OCI-M2 (cell line): Measurements from ENCODE around the gene BDH2.

ENCODE experiments used
- DNase-seq: peaks from one replicate; lab custom pipeline; 2025; ENCODE audit not compliant: unreplicated experiment; lab: John Stamatoyannopoulos, UW

Gene BDH2

DNA sequence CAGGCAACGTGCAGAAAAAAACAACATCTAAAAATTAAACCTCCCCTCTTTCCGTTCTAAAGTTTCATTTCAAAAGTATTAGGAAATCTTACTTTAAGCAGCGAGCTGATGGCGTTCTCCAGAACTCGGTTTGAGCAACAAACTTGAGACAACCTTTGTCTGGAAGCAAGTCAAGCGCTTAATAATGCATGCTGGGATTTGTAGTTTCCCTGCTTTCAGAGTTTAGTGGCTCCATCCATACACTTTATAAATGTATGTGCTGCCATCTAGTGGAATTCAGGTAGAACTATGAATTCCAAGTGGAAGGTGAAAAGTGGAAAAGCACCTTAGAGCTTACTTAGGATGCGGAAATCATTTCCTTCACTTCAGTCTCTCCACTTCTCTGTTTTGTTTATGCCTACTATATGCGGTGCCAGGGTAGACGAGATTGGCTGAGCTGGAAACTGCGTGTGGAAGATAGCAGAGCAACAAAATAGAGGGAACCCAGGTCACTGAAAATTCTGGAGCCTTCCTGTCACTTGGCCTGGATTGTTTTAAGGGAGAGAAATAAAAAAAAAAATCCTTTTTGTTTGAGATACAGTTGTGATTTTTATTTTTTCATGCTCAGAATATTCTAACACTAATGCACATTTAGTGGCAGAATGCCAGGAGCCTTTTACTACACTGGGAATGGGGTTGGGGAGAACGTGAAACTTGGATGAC lies at the start of gene BDH2:
Gene BDH2, minus strand, starts transcription at position 144 of the 702 bp plus-strand sequence. CDS start 3,580 bp downstream, outside the sequence.
- DNase-seq: no peak

DNA sequence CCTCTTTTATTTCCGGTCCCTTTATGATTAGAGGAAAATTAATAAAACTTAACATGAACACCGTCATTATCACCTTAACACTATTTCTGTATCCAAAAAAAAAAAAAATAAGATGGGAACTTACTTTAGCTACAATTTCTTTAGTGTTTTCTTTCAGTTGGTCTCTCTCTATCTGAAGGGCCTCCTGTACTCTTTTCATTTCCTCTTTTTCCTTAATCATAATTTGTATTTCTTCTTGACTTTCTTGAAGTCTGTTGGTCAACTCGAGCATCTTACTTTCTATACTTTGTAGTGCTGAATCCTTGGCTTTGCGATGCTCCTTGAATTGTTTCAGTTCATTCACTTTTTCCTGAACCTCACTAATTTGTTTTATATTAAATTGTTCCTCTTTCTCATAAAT lies 45.3 kb upstream of the BDH2 start:
- no peak for DNase-seq

DNA sequence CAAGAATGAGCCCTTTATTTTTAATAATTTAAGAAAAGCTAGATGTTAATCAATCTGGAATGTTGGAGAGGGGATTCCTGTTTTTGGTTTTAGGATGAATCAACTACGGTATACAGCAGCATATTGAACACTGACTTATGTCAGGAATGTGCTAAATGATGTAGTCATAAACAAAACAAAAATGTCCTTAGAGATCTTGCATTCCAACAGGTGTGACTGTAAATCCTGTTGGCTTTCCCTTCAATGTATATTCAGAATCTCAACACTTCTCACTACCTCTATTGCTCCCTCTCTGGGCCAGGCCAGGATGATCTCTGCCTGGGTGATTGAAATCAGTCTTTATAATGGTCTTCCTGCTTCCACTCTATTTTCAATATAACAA lies 37.8 kb upstream of the BDH2 start:
- DNase-seq: no peak

DNA sequence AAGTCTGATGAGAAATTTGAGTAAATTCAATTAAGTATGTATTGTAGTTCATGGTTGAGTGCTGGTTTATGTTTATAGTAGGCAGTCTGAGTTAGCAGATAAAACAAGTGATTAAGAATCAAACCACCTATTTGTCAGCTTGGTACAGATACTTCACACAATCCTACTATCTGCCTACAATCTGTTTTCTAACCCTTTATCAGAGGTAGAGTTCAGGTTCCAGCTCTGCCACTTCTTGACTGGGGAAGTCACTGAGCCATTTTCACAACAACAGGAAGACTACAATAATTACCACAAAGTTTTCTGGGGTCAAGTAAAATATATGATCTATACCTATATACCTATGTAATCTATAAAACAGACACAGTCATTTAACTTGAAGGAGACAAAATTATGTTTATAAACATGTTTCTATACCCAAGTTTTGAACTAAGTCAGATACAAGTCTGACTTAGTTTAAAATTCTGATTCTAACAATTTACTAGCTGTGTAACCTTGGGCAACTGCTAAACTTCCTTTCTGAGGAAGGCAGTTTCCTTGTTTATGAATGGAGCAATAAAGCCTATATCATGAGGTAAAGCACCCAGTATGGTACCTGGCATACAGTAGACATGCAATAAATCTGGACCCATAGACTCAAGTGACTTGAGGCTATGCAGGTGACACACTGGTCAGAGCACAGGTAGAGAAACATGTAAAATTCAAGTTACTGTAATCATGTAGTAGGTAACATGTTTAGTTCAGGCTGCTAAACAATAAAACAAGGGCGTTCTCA lies 37.2 kb upstream of the BDH2 start:
- no peak for DNase-seq

DNA sequence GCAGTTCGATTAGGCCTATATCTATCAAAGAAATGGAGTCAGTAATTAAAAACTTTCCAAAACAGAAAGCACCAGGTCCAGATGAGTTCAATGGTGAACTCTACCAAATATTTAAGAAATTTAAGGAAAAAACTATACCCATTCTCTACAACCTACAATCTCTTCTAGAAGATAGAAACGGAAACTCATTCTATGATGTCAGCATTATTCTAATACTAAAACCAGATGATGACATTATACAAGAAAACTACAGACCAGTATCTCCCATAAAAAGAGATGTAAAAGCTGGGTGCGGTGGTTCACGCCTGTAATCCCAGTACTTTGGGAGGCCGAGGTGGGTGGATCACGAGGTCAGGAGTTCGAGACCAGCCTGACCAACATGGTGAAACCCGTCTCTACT lies 29.5 kb upstream of the BDH2 start:
- no peak for DNase-seq

DNA sequence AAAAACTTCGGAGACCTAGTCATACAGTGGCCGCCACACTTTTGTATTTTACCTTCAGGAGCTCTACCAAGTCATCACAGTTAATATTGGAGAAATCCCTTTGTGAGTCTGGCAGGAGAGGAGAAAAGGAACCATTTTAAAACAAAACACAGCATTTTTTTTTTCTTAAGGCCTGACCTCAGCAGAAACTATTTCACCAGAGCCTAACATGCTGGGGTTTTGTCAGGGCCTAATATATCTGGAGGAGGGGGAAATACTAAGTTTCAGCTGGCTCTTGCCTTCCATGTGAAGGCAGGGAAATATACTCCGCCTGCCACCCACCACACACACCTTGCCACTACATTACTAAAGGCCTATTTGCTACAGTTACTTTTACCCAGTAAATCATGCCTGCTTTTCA lies 26.5 kb upstream of the BDH2 start:
- DNase-seq: no peak

DNA sequence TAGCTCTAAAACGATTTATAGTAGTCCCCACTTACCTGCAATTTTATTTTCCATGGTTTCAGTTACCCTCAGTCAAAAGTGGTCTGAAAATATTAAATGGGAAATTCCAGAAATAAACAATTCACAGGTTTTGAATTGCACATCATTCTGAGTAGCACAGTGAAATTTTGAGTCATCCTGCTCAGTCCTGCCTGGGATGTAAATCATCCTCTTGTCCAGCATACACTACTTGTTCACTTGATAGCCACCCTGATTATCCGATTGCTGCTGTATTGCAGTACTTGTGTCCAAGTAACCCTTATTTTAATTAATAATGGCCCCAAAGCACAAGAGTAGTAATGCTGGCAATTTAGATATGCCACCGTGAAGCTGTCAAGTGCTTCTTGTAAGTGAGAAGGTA lies 23.5 kb upstream of the BDH2 start:
- no peak for DNase-seq

DNA sequence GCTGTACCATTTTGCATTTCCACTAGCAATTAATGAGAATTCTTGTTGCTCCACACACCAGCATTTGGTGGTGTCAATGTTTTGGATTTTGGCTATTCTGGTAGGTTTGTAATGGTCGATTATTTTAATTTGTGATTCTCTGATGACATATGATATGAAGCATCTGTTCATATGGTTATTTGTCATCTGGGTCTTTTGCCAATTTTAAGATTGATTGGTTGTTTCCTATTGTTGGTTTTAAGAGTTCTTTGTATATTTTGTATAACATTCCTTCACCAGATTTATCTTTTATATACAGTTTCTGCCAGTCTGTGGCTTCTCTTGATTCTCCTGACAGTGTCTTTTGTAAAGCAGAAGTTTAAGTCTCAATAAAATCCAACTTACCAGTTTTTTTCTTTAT lies 18.5 kb upstream of the BDH2 start:
- DNase-seq: no peak

DNA sequence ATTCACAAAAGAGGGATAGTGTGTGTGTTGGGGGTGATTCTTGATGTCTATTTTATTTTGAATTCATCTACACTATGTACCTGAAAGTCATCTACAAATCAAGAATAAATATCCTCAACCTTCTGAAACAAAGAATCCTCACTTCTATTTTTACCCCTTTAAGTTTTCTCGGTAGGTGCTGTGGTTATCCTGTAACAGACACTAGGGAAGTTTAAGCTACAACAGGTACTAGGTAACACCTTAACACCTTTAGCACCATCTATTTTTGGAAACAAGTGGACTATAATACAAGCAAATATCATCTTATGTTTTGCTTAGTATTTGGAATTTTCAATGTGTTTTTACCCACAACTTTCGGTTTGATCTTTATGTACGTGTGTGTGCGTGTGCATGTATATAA lies 12.0 kb upstream of the BDH2 start:
- no peak for DNase-seq

DNA sequence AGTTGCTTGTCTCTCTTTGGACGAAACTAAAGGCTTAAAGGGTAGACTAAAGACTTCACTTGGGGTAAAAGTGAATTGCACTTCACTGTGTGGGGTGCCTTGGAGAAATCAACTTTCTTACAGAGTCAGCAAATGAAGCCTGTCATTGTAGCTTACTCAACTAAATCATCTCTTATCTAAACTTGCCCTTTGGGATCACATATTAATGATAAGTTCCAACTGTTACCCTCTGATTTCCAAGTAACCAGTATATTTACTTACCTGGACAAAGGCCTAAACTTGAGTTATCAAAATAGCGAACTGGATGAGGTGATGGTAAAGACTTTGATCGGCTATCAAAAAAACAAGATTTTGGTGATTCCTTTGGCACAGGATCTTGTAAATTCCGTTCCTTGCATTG lies 8.9 kb upstream of the BDH2 start:
- DNase-seq: no peak

DNA sequence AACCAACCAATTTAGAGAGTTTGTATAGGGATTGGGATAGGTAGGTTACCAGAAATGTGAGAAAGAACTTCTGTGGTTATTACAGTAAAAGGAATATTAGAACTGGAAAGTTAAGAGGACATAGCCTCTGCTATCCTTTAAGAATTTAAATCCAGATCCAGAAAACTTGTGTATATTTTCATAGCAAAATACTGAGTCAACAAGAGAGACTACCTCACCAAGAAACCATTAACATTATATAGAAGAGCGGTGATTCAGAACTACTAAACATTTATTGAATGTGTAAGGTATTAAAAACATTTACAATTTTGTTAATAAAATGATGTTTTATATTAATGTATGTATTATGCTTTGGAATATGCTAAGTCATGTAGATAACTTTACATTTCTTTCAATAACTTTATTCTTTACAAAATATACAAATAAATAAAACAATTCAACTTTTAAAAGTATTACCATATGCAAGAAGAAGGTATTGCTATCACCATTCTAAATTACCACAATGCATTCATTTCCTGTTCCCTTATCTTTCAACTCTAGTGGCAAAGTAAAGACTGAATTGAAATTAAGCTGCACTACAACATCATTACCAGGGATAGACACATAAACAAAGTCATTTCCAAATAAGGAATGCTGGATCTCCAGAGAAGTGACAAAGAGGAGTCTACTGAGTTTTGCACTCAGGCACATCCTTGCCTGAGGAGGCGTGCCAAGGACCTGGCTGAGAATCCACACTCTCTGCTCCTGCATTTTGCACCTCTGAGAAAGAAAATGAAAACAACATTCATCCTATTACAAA lies 6.1 kb upstream of the BDH2 start:
- no peak for DNase-seq

DNA sequence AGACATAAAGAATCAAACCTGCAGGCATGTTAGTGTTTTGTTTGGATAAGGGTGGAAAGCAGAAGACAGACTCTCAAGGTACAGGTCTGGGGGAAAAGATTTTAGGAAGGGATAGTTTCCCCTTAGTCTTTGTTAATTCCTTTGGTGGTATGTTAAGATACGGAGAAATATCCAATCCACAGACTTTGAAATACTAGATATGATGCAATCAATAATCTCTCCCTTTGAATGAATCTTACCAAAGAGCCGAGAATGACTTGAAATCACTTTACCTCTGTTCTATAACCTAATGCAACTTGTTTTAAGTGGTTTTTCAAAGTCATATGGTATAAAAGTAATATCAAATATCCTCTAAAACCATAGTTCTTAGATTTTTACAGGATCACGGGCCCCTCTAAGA lies 5.3 kb upstream of the BDH2 start:
- no peak for DNase-seq

DNA sequence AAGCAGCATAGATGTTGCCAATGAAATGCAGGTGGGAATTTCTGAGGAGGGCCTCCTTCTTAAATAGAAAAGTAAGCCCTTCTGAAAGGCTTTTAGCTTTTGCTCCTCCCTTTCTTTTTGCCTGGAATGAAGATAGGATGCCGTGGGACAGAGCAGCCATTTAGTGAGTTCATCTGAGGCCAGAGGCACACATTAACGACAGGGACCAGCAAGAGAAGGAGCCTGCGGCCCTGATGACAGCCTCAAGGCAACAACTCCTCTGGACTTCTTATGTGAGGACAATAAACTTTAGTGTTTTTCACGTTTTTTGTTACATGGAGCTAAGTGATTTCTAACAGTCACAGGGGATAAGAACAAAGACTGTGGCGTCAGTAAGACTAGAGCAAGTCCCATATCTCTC lies 1.1 kb upstream of the BDH2 start:
- DNase-seq: no peak

DNA sequence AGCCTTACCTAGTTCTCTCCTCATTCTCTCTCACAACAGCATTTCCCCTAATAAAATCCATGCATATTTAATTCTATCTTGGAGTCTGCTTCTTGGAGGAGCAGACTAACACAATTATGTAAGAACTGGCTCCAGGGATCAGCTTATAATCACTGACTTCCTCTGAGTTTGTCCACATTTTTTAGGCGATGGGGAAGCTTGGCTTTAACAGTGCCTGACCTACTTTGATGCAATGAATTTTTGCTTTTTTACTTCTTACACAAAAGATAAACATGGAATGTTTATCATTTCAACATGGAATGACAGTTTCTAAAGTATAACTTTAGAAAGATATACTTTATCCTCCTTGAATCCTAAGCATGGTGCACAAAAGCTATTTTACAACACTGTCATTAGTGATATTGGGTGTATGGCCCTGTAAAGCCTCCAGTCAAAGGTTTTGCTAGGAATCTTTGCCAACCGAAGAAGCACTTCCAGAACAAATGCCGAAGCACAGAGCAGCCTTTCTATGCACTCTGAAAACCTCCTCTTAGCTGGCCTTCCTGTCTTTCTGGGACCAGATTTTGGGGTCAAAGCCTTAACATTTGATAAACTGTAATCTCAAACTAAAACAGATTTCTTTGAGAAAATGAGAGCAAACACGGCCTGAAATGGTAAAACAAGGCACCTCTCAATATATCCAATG lies 736 bp downstream of the BDH2 start:
- no peak for DNase-seq

DNA sequence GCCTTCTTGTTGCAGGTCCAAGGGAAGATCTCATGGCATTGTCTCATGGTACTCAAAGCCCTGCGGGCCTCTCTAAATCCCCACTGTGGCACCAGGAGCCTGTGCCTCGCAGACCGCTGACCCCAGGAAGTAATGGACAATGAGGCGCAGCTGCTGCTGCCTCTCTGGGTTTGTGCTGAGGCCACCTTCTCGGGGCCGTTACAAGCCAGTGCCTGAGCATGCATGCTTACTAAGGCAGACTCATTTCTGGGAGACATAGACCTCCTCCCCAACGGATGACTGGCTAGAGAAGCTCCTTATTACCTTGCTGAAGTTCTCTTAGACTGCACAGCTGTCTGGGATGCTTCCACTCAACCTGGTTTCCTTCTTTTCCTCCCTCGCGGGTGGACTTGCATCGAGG lies 1.3 kb downstream of the BDH2 start:
- no peak for DNase-seq

DNA sequence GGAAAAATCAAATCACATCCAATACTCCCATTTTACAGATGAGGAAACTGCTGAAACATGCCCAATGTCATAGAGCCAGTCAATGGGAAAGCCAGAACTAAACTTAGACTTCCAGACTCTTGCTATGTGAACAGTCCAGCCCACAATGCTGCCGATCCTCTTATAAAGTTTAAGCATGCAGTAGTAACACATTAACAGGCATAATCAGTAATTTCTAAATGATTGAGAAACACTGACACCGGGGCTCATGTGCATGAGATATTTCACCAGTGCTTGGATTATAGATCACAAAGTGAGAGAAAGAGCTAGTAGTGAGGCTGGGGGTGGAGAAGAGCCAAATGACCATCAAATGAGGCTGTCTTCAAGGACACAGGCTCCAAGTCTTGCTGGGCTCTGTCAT lies 2.5 kb downstream of the BDH2 start:
- DNase-seq: no peak

DNA sequence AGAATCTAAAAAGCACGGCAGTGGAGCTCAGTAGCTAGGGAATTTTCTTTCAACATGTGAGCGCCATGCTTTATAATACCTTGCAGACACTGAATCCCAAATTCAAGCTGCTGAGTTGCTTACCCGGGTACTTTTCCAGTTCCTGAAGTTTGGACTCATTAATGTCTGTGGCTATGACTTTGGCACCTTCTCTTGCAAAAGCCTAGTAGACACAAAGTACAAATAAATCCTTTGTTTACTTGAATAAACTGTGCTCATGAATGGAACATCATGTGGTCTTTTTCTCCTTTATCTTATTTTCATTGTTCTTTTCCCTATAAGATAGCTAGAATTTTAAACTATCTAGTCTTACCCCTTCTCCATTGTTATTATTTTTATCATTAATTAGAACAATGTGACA lies 4.6 kb downstream of the BDH2 start:
- no peak for DNase-seq

DNA sequence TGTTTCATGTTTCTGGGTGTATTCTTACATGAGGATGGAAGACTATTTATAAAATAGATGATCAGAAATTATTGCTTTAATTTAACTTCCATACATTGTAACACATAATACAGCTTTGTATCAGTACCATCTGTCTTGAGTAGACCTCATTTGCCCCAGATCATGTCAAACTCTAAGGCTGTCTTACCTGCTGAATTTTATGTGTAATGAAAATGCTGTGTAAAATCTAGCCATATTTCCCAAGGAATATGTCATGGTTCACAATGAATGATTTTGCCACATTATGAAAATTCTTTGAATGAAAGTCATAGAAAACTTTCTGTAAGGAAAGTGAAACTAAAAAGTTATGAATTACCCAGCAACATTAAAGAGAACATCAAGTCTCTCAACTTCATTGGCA lies 7.4 kb downstream of the BDH2 start:
- DNase-seq: no peak

DNA sequence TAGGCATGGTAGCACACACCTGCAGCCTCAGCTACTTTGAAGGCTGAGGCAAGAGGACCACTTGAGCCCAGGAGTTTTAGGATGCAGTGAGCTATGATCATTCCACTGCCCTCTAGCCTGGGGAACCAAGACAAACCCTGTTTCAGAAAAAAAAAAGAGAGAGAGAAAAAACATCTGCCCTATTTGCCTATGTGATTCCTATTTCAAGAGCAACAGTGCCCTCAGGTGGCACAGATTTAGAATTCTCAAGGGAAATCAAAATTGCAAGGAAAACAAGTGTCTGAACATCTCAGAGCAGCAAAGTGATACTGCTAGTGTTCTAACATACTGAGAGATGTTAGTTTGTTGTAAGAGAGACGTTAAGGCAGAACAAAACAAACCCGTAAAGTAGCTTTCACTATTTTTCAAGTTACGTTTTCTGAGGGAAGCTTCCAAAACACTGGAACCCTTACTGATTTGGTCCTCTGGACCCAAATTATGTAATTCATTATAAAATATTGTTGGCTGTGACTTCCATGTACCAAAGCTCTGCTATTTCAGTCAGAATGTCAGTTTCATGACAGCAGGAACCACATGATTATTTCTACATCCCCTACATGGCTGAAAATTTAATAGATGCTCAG lies 7.9 kb downstream of the BDH2 start:
- no peak for DNase-seq

DNA sequence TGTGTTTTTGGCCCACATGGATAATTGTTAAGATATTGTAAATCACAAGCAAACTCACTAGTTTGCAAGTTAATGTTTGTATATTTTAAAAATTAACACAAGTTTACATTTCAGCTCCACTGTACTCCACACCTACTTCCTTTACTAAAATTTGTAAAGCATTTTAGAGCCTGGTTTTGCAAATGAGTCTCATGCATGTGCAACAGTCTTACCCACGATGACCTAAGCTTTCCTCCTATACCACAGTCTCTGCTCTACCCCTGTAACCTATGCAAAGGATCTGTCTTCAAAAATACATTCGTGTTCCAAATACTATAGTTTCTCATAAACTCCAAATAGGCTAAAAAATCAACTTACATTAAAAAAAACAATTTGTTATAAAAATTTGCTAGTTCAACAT lies 10.2 kb downstream of the BDH2 start:
- DNase-seq: no peak

DNA sequence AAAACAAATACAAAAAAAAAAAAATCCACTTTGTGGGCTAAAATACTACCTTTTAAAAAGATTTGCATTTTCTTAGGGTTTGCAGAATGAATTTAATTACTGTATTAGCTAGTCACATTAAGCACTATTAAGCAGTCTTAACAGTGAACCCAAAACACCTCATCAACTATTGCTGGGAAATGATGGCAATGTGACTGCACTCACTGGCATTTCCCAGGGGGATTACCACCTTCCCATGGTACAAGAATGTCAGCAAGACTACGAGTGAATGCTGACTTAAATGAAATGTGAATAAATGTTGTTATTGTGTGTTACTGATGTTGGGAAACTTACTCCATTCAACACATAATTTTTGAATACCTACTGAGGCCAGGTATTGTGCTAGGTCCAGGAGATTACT lies 13.1 kb downstream of the BDH2 start:
- no peak for DNase-seq
